Stimulated activated CD8-positive, alpha-beta memory T cell treated with anti-CD3 and anti-CD28 coated beads, Interleukin-2, amount 100 ng/mL, for 1 hour (primary cell): ENCODE data around the gene EPS15.
"Not testable (repeated sequence)": the region's sequence is repeated elsewhere in the genome, so short reads cannot be mapped to it uniquely, and the experiment has no call there.

Experiments used
- DNase-seq, 2 donors: peaks; one replicate each; pipeline ENCODE4 v3.0.0-alpha.2; 2020; ENCODE audit warnings: low read depth in 2 of 2

The EPS15 gene

GRCh38 chr1:51336711-51337110 is 182.4 kb downstream of the EPS15 start:
- no peak for DNase-seq

GRCh38 chr1:51336004-51336403 is 183.1 kb downstream of the EPS15 start:
- DNase-seq: no peak

- no peak for DNase-seq
These were observed 187.6 kb downstream of the EPS15 start for GRCh38 chr1:51331206-51332100.

GRCh38 chr1:51330331-51331201 is 188.5 kb downstream of the EPS15 start, which contains the start of gene TTC39A:
Gene TTC39A, minus strand, starts transcription at chr1:51330562. Its CDS starts 85 bp downstream, at chr1:51330477.
- DNase-seq: no peak

- DNase-seq: no peak
These were observed 189.4 kb downstream of the EPS15 start for GRCh38 chr1:51329443-51330325.

- DNase-seq: no peak
These were observed 190.1 kb downstream of the EPS15 start for GRCh38 chr1:51328926-51329325.

GRCh38 chr1:51328279-51328678 is 190.8 kb downstream of the EPS15 start:
- DNase-seq: no peak

GRCh38 chr1:51327386-51327785 is 191.7 kb downstream of the EPS15 start:
- DNase-seq: no peak

- no peak for DNase-seq
These were observed 192.2 kb downstream of the EPS15 start for GRCh38 chr1:51326839-51327238.

- no peak for DNase-seq
These were observed 192.9 kb downstream of the EPS15 start for GRCh38 chr1:51325878-51326755.

- DNase-seq: no peak
These were observed 193.7 kb downstream of the EPS15 start for GRCh38 chr1:51325391-51325790.

- DNase-seq: not testable (repeated sequence)
These were observed 194.1 kb downstream of the EPS15 start for GRCh38 chr1:51325011-51325385.

GRCh38 chr1:51324251-51325010 is 194.6 kb downstream of the EPS15 start:
- no peak for DNase-seq

- no peak for DNase-seq
These were observed 195.3 kb downstream of the EPS15 start for GRCh38 chr1:51323778-51324177.

- DNase-seq: no peak
These were observed 196.5 kb downstream of the EPS15 start for GRCh38 chr1:51322417-51323101.

GRCh38 chr1:51321924-51322280 is 197.2 kb downstream of the EPS15 start:
- DNase-seq: no peak

GRCh38 chr1:51320967-51321923 is 197.8 kb downstream of the EPS15 start:
- no peak for DNase-seq

- no peak for DNase-seq
These were observed 201.3 kb downstream of the EPS15 start for GRCh38 chr1:51317798-51318197.
